Measurements from ENCODE around the gene TSC2.

TSC2 gene

GRCh38 chr16:2053211-2053610 lies 5.4 kb downstream of the TSC2 start:
- no peak for TF ChIP-seq CTCF (IDR thresholded peaks at IDR 0.05; ENCODE audit: low read depth, low read length)
- no peak for DNase-seq (ENCODE audit: extremely low read depth, low read depth)

GRCh38 chr16:2053897-2054296 lies 6.1 kb downstream of the TSC2 start:
- no peak for TF ChIP-seq CTCF (IDR thresholded peaks at IDR 0.05; ENCODE audit: low read depth, low read length)
- no peak for DNase-seq (ENCODE audit: extremely low read depth, low read depth)

GRCh38 chr16:2054543-2055245 lies 6.9 kb downstream of the TSC2 start:
- no peak for DNase-seq (ENCODE audit: extremely low read depth, low read depth)
- no peak for TF ChIP-seq CTCF (IDR thresholded peaks at IDR 0.05; ENCODE audit: low read depth, low read length)

GRCh38 chr16:2056077-2056476 lies 8.3 kb downstream of the TSC2 start:
- TF ChIP-seq CTCF (IDR thresholded peaks at IDR 0.05; ENCODE audit: low read depth, low read length), result peak; percentile 29
- no peak for DNase-seq (ENCODE audit: extremely low read depth, low read depth)

GRCh38 chr16:2056681-2057407 lies 9.1 kb downstream of the TSC2 start:
- no peak for DNase-seq (ENCODE audit: extremely low read depth, low read depth)
- TF ChIP-seq CTCF (IDR thresholded peaks at IDR 0.05; ENCODE audit: low read depth, low read length), result peak; percentile 7

- TF ChIP-seq CTCF (IDR thresholded peaks at IDR 0.05; ENCODE audit: low read depth, low read length), result no peak
- no peak for DNase-seq (ENCODE audit: extremely low read depth, low read depth)
Measured at GRCh38 chr16:2057438-2057837, 9.7 kb downstream of the TSC2 start.

GRCh38 chr16:2058420-2058819 lies 10.6 kb downstream of the TSC2 start:
- no peak for DNase-seq (ENCODE audit: extremely low read depth, low read depth)
- no peak for TF ChIP-seq CTCF (IDR thresholded peaks at IDR 0.05; ENCODE audit: low read depth, low read length)

All from AG09319 (cell line).